ENCODE measurements around the gene TLK1. TPM values are rescaled to one million over a fixed set of nuclear protein-coding genes. Genes with fewer than 3 reads are reported as not detected.

The TLK1 gene
- total and polyA plus RNA-seq, 7 donors: 14.1 to 60.6 (median 37.9) TPM

DNA sequence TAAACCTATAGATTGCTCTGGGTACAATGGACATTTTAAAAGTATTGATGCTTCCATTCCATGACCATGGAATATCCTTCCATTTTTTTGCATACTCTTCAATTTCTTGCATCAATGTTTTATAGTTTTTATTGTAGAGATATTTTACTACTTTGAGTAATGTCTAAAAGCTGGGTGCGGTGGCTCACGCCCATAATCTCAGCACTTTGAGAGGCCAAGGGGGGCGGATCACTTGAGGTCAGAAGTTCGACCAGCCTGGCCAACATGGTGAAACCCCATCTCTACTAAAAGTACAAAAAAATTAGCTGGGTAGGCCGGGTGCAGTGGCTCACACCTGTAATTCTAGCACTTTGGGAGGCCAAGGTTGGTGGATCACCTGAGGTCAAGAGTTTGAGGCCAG, 88.5 kb downstream of the TLK1 start:
- WGBS, 2 donors: 41 to 87% methylated on average over 5 of the region's 5 CpGs
- TF ChIP-seq, protein P1, sequence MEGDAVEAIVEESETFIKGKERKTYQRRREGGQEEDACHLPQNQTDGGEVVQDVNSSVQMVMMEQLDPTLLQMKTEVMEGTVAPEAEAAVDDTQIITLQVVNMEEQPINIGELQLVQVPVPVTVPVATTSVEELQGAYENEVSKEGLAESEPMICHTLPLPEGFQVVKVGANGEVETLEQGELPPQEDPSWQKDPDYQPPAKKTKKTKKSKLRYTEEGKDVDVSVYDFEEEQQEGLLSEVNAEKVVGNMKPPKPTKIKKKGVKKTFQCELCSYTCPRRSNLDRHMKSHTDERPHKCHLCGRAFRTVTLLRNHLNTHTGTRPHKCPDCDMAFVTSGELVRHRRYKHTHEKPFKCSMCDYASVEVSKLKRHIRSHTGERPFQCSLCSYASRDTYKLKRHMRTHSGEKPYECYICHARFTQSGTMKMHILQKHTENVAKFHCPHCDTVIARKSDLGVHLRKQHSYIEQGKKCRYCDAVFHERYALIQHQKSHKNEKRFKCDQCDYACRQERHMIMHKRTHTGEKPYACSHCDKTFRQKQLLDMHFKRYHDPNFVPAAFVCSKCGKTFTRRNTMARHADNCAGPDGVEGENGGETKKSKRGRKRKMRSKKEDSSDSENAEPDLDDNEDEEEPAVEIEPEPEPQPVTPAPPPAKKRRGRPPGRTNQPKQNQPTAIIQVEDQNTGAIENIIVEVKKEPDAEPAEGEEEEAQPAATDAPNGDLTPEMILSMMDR (IDR thresholded peaks at IDR 0.05): no peak
- TF ChIP-seq POLR2AphosphoS5 (IDR thresholded peaks at IDR 0.05) (no peak), EP300 (IDR thresholded peaks at IDR 0.05) (no peak), POLR2A (IDR thresholded peaks at IDR 0.05) (no peak)

DNA sequence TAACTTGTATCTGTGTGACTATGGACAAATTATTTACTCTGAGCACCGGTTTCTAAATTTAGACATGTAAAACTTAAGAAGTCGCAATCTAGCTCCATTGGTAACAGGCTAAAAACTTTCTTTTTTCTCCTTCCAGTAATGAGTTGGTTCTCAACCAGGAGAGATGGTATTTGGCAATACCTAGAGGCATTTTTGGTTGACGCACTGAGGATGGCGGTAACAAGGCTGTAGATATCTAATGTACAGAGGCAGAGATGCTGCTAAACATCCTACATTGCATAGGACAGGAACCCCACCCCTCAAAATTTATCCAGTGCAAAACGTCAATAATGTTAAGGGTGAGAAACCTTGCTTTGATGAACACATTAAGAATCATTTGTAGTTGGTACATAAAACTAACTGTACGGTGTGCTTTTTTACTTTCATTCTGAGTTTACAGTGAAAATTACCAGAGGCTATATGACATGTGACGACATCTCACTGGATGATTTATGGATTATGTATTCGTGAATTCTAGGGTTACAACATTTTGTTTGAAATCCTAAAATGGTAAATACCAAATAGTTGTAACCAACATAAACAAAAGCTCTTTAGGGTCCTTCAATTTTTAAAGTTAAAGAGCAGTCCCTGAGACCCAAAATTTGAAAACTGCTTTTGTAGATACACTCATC, 91.3 kb downstream of the TLK1 start:
- intact Hi-C loops (cut with DNase I): no loop called here
- Histone ChIP-seq H3K4me1 (peaks cover 0 to 7% (median 0%) of the 10 kb centered on the region in 4 donors), H3K36me3 (no peaks in the 10 kb centered on the region), H3K27ac (no peak overlapping the region), H3K4me3 (no peak overlapping the region), H3K9me3 (no peaks in the 10 kb centered on the region), H3K27me3 (no peaks in the 10 kb centered on the region)
- DNase-seq: no peak
- 84% methylated on average over 8 of the region's 8 CpGs for WGBS, 2 donors
- TF ChIP-seq POLR2A (IDR thresholded peaks at IDR 0.05): no peak
- no peak for TF ChIP-seq POLR2AphosphoS5 (IDR thresholded peaks at IDR 0.05)
- TF ChIP-seq, protein P1 (IDR thresholded peaks at IDR 0.05): no peak
- no peak for TF ChIP-seq EP300 (IDR thresholded peaks at IDR 0.05)

More for the DNA sequence above, 88.5 kb downstream of the TLK1 start:
- Histone ChIP-seq H3K27ac (no peak overlapping the region), H3K27me3 (no peaks in the 10 kb centered on the region), H3K4me3 (no peak overlapping the region), H3K4me1 (peaks cover 0 to 7% (median 0%) of the 10 kb centered on the region in 4 donors), H3K36me3 (no peaks in the 10 kb centered on the region), H3K9me3 (no peaks in the 10 kb centered on the region)
- no peak for DNase-seq
- intact Hi-C loops (cut with DNase I): no loop called here

DNA sequence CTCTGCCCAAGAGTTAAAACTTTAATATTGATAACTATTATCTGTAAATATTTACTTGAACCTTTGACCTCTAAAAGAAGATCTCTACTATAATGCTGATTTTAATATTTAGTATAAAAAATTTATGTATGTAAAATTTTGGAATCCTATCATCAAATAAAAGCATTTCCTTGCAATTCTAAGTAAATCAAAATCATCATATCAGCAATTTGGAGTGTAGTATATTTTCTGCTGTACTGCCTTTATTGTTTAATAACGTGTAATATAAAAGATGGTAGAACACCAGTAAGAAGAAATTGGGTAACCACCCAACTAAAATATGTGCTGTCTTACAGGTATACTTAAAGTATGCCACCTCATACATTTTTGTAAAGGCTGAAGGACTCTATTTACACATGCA, 94.6 kb downstream of the TLK1 start:
- H3K4me1 ChIP-seq: peaks cover 0 to 7% (median 0%) of the 10 kb centered on the region in 4 donors
- WGBS, 2 donors: 25 to 80% methylated on average over 1 of the region's 1 CpG
- no peak overlapping the region for H3K27ac ChIP-seq
- DNase-seq: no peak
- TF ChIP-seq POLR2A (IDR thresholded peaks at IDR 0.05): no peak
- TF ChIP-seq, protein P1 (IDR thresholded peaks at IDR 0.05): no peak
- no peak for TF ChIP-seq POLR2AphosphoS5 (IDR thresholded peaks at IDR 0.05)
- TF ChIP-seq EP300 (IDR thresholded peaks at IDR 0.05): no peak
- intact Hi-C loops (cut with DNase I): no loop called here
- H3K9me3 ChIP-seq: no peaks in the 10 kb centered on the region
- no peaks in the 10 kb centered on the region for H3K27me3 ChIP-seq
- no peak overlapping the region for H3K4me3 ChIP-seq
- H3K36me3 ChIP-seq: peaks cover 0 to 1% (median 0%) of the 10 kb centered on the region in 4 donors

DNA sequence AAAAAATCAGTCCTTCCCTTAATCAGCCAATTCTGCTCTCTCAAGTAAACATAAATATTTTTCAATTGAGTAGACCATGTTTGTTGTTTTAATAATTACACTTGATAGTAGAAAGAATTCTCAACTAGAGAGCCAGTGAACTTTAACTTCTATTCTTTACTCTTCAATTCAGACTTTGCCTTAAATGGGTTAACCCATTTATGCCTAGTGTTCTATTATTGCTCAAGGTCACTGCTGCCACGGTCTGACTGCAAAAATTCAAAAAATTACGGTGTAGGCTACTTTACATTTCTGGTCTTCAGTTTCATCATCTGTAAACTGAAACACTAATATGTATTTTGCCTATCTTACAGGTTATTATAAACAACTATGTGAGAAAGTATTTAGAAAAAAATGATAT, 103.1 kb downstream of the TLK1 start:
- intact Hi-C loops (cut with DNase I): no loop called here
- Histone ChIP-seq H3K4me3 (no peak overlapping the region), H3K27me3 (no peaks in the 10 kb centered on the region), H3K36me3 (peaks cover 0 to 44% (median 0%) of the 10 kb centered on the region in 4 donors), H3K4me1 (peaks cover 0 to 14% (median 12%) of the 10 kb centered on the region in 4 donors), H3K9me3 (no peaks in the 10 kb centered on the region), H3K27ac (no peak overlapping the region)
- TF ChIP-seq, protein P1 (IDR thresholded peaks at IDR 0.05): no peak
- TF ChIP-seq POLR2A (IDR thresholded peaks at IDR 0.05) (no peak), EP300 (IDR thresholded peaks at IDR 0.05) (no peak), POLR2AphosphoS5 (IDR thresholded peaks at IDR 0.05) (no peak)
- no peak for DNase-seq
- WGBS, 2 donors: 83 to 92% methylated on average over 2 of the region's 2 CpGs

All from sigmoid colon (tissue), 7 donors.